Muscle of arm (tissue), 12 donors: ENCODE data around the gene VAV3. TPM values are rescaled to one million over a fixed set of nuclear protein-coding genes. Genes with fewer than 3 reads are reported as not detected.
A peak's percentile ranks its signal among the peaks of the same experiment; 100 is the strongest.
"Not testable (repeated sequence)": the region's sequence is repeated elsewhere in the genome, so short reads cannot be mapped to it uniquely, and the experiment has no call there.

Experiments
- DNase-seq: peaks from one replicate; pipeline ENCODE4 v3.0.0-alpha.2; 2013
- polyA plus RNA-seq, 12 donors: library from polyadenylated mRNA; unstranded; fragments of 120-200 nt; gene quantifications; one replicate each; pipeline ENCODE4 v1.2.1, GENCODE V29; 2013; ENCODE audit not compliant: insufficient read length in 12 of 12

The VAV3 gene
- polyA plus RNA-seq, 12 donors = 4.6 to 15.2 (median 5.8) TPM; not detected in 1

GRCh38 chr1:107683191-107683657 is 281.8 kb downstream of the VAV3 start:
- DNase-seq = no peak

GRCh38 chr1:107682467-107682866 is 282.5 kb downstream of the VAV3 start:
- DNase-seq = no peak

GRCh38 chr1:107681001-107681479 is 283.9 kb downstream of the VAV3 start:
- no peak for DNase-seq

GRCh38 chr1:107680579-107680985 is 284.4 kb downstream of the VAV3 start:
- no peak for DNase-seq

GRCh38 chr1:107679411-107679953 is 285.5 kb downstream of the VAV3 start:
- no peak for DNase-seq

- no peak for DNase-seq
Measured at GRCh38 chr1:107678993-107679392, 286.0 kb downstream of the VAV3 start.

GRCh38 chr1:107677697-107678096 is 287.3 kb downstream of the VAV3 start:
- DNase-seq = no peak

GRCh38 chr1:107674486-107674885 is 290.5 kb downstream of the VAV3 start:
- DNase-seq = no peak

- DNase-seq = no peak
Measured at GRCh38 chr1:107673006-107673405, 292.0 kb downstream of the VAV3 start.

- DNase-seq = no peak
Measured at GRCh38 chr1:107670397-107671040, 294.5 kb downstream of the VAV3 start.

- DNase-seq = peak; percentile 22
Measured at GRCh38 chr1:107669996-107670395, 295.0 kb downstream of the VAV3 start.

GRCh38 chr1:107668762-107669161 is 296.2 kb downstream of the VAV3 start:
- no peak for DNase-seq

- no peak for DNase-seq
Measured at GRCh38 chr1:107666493-107666892, 298.5 kb downstream of the VAV3 start.

- DNase-seq = no peak
Measured at GRCh38 chr1:107664982-107665925, 299.7 kb downstream of the VAV3 start.

- DNase-seq = no peak
Measured at GRCh38 chr1:107662971-107663370, 302.0 kb downstream of the VAV3 start.

GRCh38 chr1:107661158-107661557 is 303.8 kb downstream of the VAV3 start:
- DNase-seq = no peak

GRCh38 chr1:107659961-107660360 is 305.0 kb downstream of the VAV3 start:
- no peak for DNase-seq

- DNase-seq = no peak
Measured at GRCh38 chr1:107657356-107657755, 307.6 kb downstream of the VAV3 start.

- DNase-seq = no peak
Measured at GRCh38 chr1:107653765-107654164, 311.2 kb downstream of the VAV3 start.

- DNase-seq = no peak
Measured at GRCh38 chr1:107653005-107653404, 312.0 kb downstream of the VAV3 start.

GRCh38 chr1:107650825-107651224 is 314.2 kb downstream of the VAV3 start:
- not testable (repeated sequence) for DNase-seq

GRCh38 chr1:107649023-107649422 is 316.0 kb downstream of the VAV3 start:
- no peak for DNase-seq

- DNase-seq = no peak
Measured at GRCh38 chr1:107648071-107648470, 316.9 kb downstream of the VAV3 start.
